K562 (cell line): ENCODE results near the gene NPS. TPM values are rescaled to one million over a fixed set of nuclear protein-coding genes. Genes with fewer than 3 reads are reported as not detected.

ENCODE experiments used
- ATAC-seq: fragments of 200-7000 bp; cut with Tn5 transposase; 3 replicates; pipeline ENCODE4 v1.9.1; 2020; ENCODE audit warnings: moderate library complexity
- BruUV-seq: library from RNA; stranded (reverse); fragments of 400-500 nt; replicated peaks from 2 replicates; lab custom pipeline; 2021; lab: Mats Ljungman, UMichigan
- CTCF ChIA-PET: fragments of 300-600 bp; formaldehyde crosslinking; extraction: SDS; loops from one replicate; lab custom pipeline; 2021; ENCODE audit warnings: low intra/inter-chr PET ratio; lab: Yijun Ruan, JAX
- POLR2A ChIA-PET: fragments of 300-600, 350-650 bp; sonication (Branson Sonifier 250); formaldehyde crosslinking; extraction: SDS; loops from one replicate; lab custom pipeline; 2021; ENCODE audit warnings: antibody characterized with exemption, inconsistent platforms; lab: Yijun Ruan, JAX
- DNase-seq, 4 experiments: peaks; one replicate each; pipeline versions ENCODE4 v3.0.0 to v3.0.0-alpha.2; 2011 to 2018; ENCODE audit warnings: low spot score in 3 of 4, mixed read lengths in 3 of 4; ENCODE audit errors: extremely low read depth in 1 of 4
- FAIRE-seq: peaks from 2 replicates; lab custom pipeline; 2011; peaks lifted over from hg19 to GRCh38; lab: Jason Lieb, UNC
- H2AFZ ChIP-seq: 2 replicates; pipeline ENCODE4 v1.6.0; 2011; ENCODE audit warnings: low read depth, low read length, control low read depth, inconsistent platforms
- H3K27ac ChIP-seq: fragments of 200-600 bp; 3 replicates; pipeline ENCODE4 v1.8.0; 2011; ENCODE audit warnings: low read depth, mild to moderate bottlenecking, control low read depth, inconsistent platforms, low read length, moderate library complexity, mixed read lengths; ENCODE audit errors: extremely low read depth
- H3K27me3 ChIP-seq, 2 experiments: fragments of 300-600 bp in 1 of 2; 2 replicates in 1 of 2; 3 replicates in 1 of 2; pipeline versions ENCODE4 v1.6.0 to v1.8.0; 2011; ENCODE audit warnings: inconsistent platforms in 2 of 2, low read length in 2 of 2, mild to moderate bottlenecking in 1 of 2, mixed read lengths in 1 of 2, moderate library complexity in 1 of 2; ENCODE audit not compliant: control insufficient read depth in 2 of 2, insufficient read depth in 2 of 2
- H3K36me3 ChIP-seq: fragments of 300-600 bp; 3 replicates; pipeline ENCODE4 v1.8.0; 2011; ENCODE audit warnings: mild to moderate bottlenecking, low read length, inconsistent platforms; ENCODE audit not compliant: control insufficient read depth, insufficient read depth
- H3K4me1 ChIP-seq, 2 experiments: fragments of 200-600 bp in 1 of 2; replicated peaks in 1 of 2; 2 replicates in 1 of 2; 3 replicates in 1 of 2; pipeline versions ENCODE4 v1.5.1 to v1.8.0; 2011; ENCODE audit warnings: inconsistent platforms in 2 of 2, low read length in 2 of 2, mild to moderate bottlenecking in 1 of 2, mixed read lengths in 1 of 2, moderate library complexity in 1 of 2; ENCODE audit not compliant: control insufficient read depth in 2 of 2, insufficient read depth in 2 of 2
- H3K4me2 ChIP-seq: 2 replicates; pipeline ENCODE4 v1.6.1; 2011; ENCODE audit warnings: low read length, control low read depth, inconsistent platforms, mixed read lengths; ENCODE audit not compliant: insufficient read depth
- H3K4me3 ChIP-seq: fragments of 200-600 bp; sonication (generic), shearing (Covaris generic); 2 replicates; pipeline ENCODE4 v1.5.1; 2016; ENCODE audit warnings: control low read depth, inconsistent platforms
- H3K79me2 ChIP-seq: fragments of 200-600 bp; 3 replicates; pipeline ENCODE4 v1.8.0; 2011; ENCODE audit warnings: low read length, inconsistent platforms; ENCODE audit not compliant: control insufficient read depth, insufficient read depth
- H3K9ac ChIP-seq, 2 experiments: 2 replicates each; pipeline versions ENCODE4 v1.6.0 to v1.6.1; 2011; ENCODE audit warnings: low read depth in 2 of 2, low read length in 2 of 2, control low read depth in 1 of 2, inconsistent platforms in 1 of 2, mild to moderate bottlenecking in 1 of 2, mixed read lengths in 1 of 2; ENCODE audit not compliant: insufficient read depth in 1 of 2
- H3K9me1 ChIP-seq: one replicate; pipeline ENCODE4 v1.6.0; 2011; ENCODE audit warnings: inconsistent platforms, mild to moderate bottlenecking, low read length, moderate library complexity; ENCODE audit not compliant: control insufficient read depth, insufficient read depth
- H3K9me3 ChIP-seq: replicated peaks from 2 replicates; pipeline ENCODE4 v1.5.1; 2011; ENCODE audit warnings: low read depth, low read length, inconsistent platforms; ENCODE audit not compliant: control insufficient read depth, insufficient read depth
- H4K20me1 ChIP-seq: replicated peaks from 2 replicates; pipeline ENCODE4 v1.6.1; 2011; ENCODE audit warnings: low read length, inconsistent platforms, mixed read lengths; ENCODE audit not compliant: control insufficient read depth, insufficient read depth
- CREBBP ChIP-seq: IDR thresholded peaks from one replicate; pipeline ENCODE4 v1.6.1; 2012; ENCODE audit warnings: low read depth, mild to moderate bottlenecking, control low read depth, inconsistent platforms, low read length
- ETS2 ChIP-seq: IDR thresholded peaks from 2 replicates; pipeline ENCODE4 v1.6.1; 2016; ENCODE audit warnings: borderline replicate concordance, missing genetic modification characterization, mild to moderate bottlenecking, moderate library complexity, missing compliant biosample characterization; ENCODE audit not compliant: poor library complexity, severe bottlenecking
- HDAC1 ChIP-seq, 2 experiments: fragments of 450-650 bp; IDR thresholded peaks; 2 replicates each; pipeline ENCODE4 v1.6.1; 2016 to 2017; ENCODE audit warnings: inconsistent platforms in 1 of 2, mild to moderate bottlenecking in 1 of 2, moderate library complexity in 1 of 2
- PHF20 ChIP-seq: fragments of 450-650 bp; IDR thresholded peaks from 2 replicates; pipeline ENCODE4 v1.6.1; 2018; ENCODE audit not compliant: partially characterized antibody
- RNF219 ChIP-seq: fragments of 250-450 bp; sonication (Bioruptor Pico); IDR thresholded peaks from 2 replicates; pipeline ENCODE4 v1.5.0; 2022; ENCODE audit warnings: mild to moderate bottlenecking
- SMAD4 ChIP-seq: fragments of 250-450 bp; sonication (Bioruptor Pico); conservative IDR thresholded peaks from 2 replicates; pipeline ENCODE4 v1.8.0; 2021; ENCODE audit warnings: inconsistent platforms, mild to moderate bottlenecking, moderate library complexity
- TSHZ1 ChIP-seq: fragments of 250-450 bp; sonication (Bioruptor Pico); IDR thresholded peaks from 2 replicates; pipeline ENCODE4 v1.4.0; 2020; ENCODE audit warnings: mild to moderate bottlenecking, moderate library complexity
- ZBTB2 ChIP-seq: fragments of 450-650 bp; IDR thresholded peaks from 2 replicates; pipeline ENCODE4 v1.6.1; 2016; ENCODE audit warnings: antibody characterized with exemption
- WGBS: fragments of 100-300 bp; shearing (Covaris generic); methylation state at CpG from one replicate; pipeline ENCODE4 v1.1.6; 2016; ENCODE audit warnings: low coverage, mixed read lengths; ENCODE audit not compliant: insufficient coverage; ENCODE audit errors: missing lambda C conversion rate; 5-methylcytosine and 5-hydroxymethylcytosine counted together
- in situ Hi-C: fragments of 300-500 bp; cut with MboI; formaldehyde crosslinking; loops from 4 replicates; pipeline ENCODE4 v1.15.0; 2018; ENCODE audit warnings: inconsistent platforms, mixed read lengths
- intact Hi-C: fragments of 100-400 bp; cut with micrococcal nuclease; formaldehyde crosslinking; loops from 2 replicates; pipeline ENCODE4 v1.14.2; 2022
- polyA plus RNA-seq, 8 experiments: library from polyadenylated mRNA; depleted of rRNA in 4 of 8; stranded (reverse) in 5 of 8; unstranded in 3 of 8; fragments of >200 nt; fragmentation: Nextera tagmentation in 2 of 8; fragmentation: Illumina TruSeq in 1 of 8; extraction: Ambion mirVana in 2 of 8; extraction: Trizol in 1 of 8; gene quantifications; 2 replicates each; pipeline versions ENCODE4 v1.2.1 to v1.2.3, GENCODE V29; 2011 to 2014; ENCODE audit warnings: inconsistent platforms in 1 of 8, missing spikeins in 1 of 8
- total RNA-seq, 7 experiments: library from RNA; depleted of rRNA in 6 of 7; stranded (reverse); fragments of >200 nt in 6 of 7; fragmentation: Illumina TruSeq in 2 of 7; extraction: Trizol in 2 of 7; gene quantifications; 2 replicates each; pipeline versions ENCODE4 v1.2.1 to v1.2.3, GENCODE V29; 2011 to 2021; ENCODE audit warnings: low replicate concordance in 1 of 7

Gene NPS
- total and polyA plus RNA-seq, 9 of the 15 experiments (the other 6 are each of a cell fraction or from before 2014, with no cell fraction given): not detected

DNA sequence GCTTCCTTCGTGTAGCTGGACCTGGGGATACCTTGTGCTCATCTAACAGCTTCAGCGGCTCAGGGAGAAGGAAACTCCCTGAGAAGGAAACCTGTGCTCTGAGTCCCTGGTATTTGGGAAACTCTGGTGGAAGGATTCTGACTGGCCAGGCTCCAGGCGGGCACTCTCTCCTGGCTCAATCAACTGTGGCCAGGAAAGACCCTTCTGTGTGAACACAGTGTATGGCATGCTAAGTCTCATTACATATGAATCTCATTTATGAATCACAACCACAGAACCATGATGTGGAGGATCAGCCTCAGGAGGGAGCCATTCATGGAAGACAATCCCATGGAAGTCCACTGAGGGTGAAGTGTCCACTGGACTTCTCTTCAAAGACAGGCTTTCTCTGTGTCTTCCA, 20.9 kb downstream of the NPS start:
- BruUV-seq: no TSS peak
- Histone ChIP-seq H3K27ac (no peak overlapping the region), H2AFZ (no peak overlapping the region), H3K4me2 (no peak overlapping the region), H3K9me3 (no peaks in the 10 kb centered on the region), H3K27me3 (no peaks in the 10 kb centered on the region), H3K9me1 (no peaks in the 10 kb centered on the region), H3K4me3 (no peak overlapping the region), H3K36me3 (no peaks in the 10 kb centered on the region), H3K4me1 (no peaks in the 10 kb centered on the region), H3K9ac (no peak overlapping the region), H3K79me2 (no peaks in the 10 kb centered on the region), H4K20me1 (no peaks in the 10 kb centered on the region)
- no peak for DNase-seq
- ATAC-seq: no peak
- ChIA-PET POLR2A (no interaction called here), CTCF (no interaction called here)
- in situ Hi-C loops: no loop called here
- FAIRE-seq: no peak
- TF ChIP-seq ZBTB2 (no peak), PHF20 (no peak)
- intact Hi-C loops: no loop called here
- WGBS: 14% methylated on average over 1 of the region's 3 CpGs

GRCh38 chr10:127571386-127571785, 22.3 kb downstream of the NPS start:
- intact Hi-C loops: no loop called here
- FAIRE-seq (no peak), DNase-seq (no peak), ATAC-seq (no peak)
- in situ Hi-C loops: no loop called here
- no peaks in the 10 kb centered on the region for H3K36me3 ChIP-seq
- no peaks in the 10 kb centered on the region for H3K4me1 ChIP-seq
- ChIA-PET POLR2A (no interaction called here), CTCF (no interaction called here)
- H3K4me3 ChIP-seq: no peak overlapping the region
- no peak overlapping the region for H3K27ac ChIP-seq
- no peaks in the 10 kb centered on the region for H4K20me1 ChIP-seq
- H2AFZ ChIP-seq: no peak overlapping the region
- no peaks in the 10 kb centered on the region for H3K79me2 ChIP-seq
- no peaks in the 10 kb centered on the region for H3K9me3 ChIP-seq
- no peaks in the 10 kb centered on the region for H3K27me3 ChIP-seq
- WGBS: 0% methylated on average over 1 of the region's 1 CpG
- H3K9ac ChIP-seq: no peak overlapping the region
- no peaks in the 10 kb centered on the region for H3K9me1 ChIP-seq
- BruUV-seq: no TSS peak
- no peak overlapping the region for H3K4me2 ChIP-seq
- TF ChIP-seq RNF219 (no peak), SMAD4 (no peak), TSHZ1 (CRISPR knock-in tag) (no peak), CREBBP (no peak), ETS2 (tag) (no peak), HDAC1 (IDR thresholded peaks at IDR 0.05) (no peak)
